Measurements from ENCODE around the gene METTL4.

- no peak for TF ChIP-seq MAX (IDR thresholded peaks at IDR 0.05)
- no peak for TF ChIP-seq RFX5 (IDR thresholded peaks at IDR 0.05)
Observed at GRCh38 chr18:2568605-2569004, 2.7 kb downstream of the METTL4 start.

All from A549 (cell line).